GM12872 (cell line): ENCODE results near the gene CHPT1.

Source experiments
- CTCF ChIP-seq: IDR thresholded peaks from 3 replicates; pipeline ENCODE4 v1.5.1; 2011; ENCODE audit warnings: low read depth, mild to moderate bottlenecking, low read length, moderate library complexity; ENCODE audit not compliant: insufficient read depth

Gene CHPT1

GRCh38 chr12:101745481-101745880 lies 48.0 kb downstream of the CHPT1 start:
- TF ChIP-seq CTCF = no peak

GRCh38 chr12:101746196-101746595 lies 48.8 kb downstream of the CHPT1 start:
- no peak for TF ChIP-seq CTCF

GRCh38 chr12:101746661-101747060 lies 49.2 kb downstream of the CHPT1 start:
- no peak for TF ChIP-seq CTCF

GRCh38 chr12:101747697-101748096 lies 50.3 kb downstream of the CHPT1 start:
- TF ChIP-seq CTCF = no peak

- TF ChIP-seq CTCF = no peak
Measured at GRCh38 chr12:101748907-101749306, 51.5 kb downstream of the CHPT1 start.

GRCh38 chr12:101749657-101750056 lies 52.2 kb downstream of the CHPT1 start:
- no peak for TF ChIP-seq CTCF

- no peak for TF ChIP-seq CTCF
Measured at GRCh38 chr12:101750152-101750551, 52.7 kb downstream of the CHPT1 start.
